ENCODE data around the gene LRRC1. TPM values are rescaled to one million over a fixed set of nuclear protein-coding genes. Genes with fewer than 3 reads are reported as not detected.

The LRRC1 gene
- total RNA-seq, 1 experiment from 2014 or later = 10.3 TPM

DNA sequence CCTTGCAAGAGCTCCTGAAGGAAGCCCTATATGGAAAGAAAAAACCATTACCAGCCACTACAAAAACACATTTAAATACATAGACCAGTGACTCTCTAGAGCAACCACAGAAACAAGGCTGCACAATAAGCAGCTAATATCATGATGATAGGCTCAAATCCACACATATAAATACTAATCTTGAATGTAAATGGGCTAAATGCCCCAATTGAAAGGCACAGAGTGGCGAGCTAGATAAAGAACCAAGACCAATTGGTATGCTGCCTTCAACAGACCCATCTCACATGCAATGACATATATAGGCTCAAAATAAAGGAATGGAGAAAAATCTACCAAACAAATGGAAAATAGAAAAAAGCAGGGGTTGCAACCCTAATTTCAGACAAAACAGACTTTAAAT, 153.0 kb downstream of the LRRC1 start:
- H2BK20ac ChIP-seq (ENCODE audit: low read depth, low read length, poor library complexity, severe bottlenecking) = no peak overlapping the region
- no peak overlapping the region for H2AK5ac ChIP-seq (ENCODE audit: insufficient read length, low read length)
- H3K4me1 Mint-ChIP-seq = no peaks in the 10 kb centered on the region
- no peak overlapping the region for H3K4me3 Mint-ChIP-seq
- H3K79me1 ChIP-seq (ENCODE audit: insufficient read depth, low read depth, low read length, poor library complexity, severe bottlenecking) = no peaks in the 10 kb centered on the region
- no peak overlapping the region for H3K27ac Mint-ChIP-seq
- H3K14ac ChIP-seq (ENCODE audit: insufficient read depth, low read length) = no peak overlapping the region
- H3K79me2 ChIP-seq (ENCODE audit: insufficient read depth, low read length) = no peaks in the 10 kb centered on the region
- TF ChIP-seq CTCF (conservative IDR thresholded peaks at IDR 0.05) = no peak
- WGBS (ENCODE audit: extremely low coverage, insufficient read length, low lambda C conversion rate) = no CpG with 5 or more reads among the region's 1 CpG
- peaks cover 17% of the 10 kb centered on the region in 2 experiments for H3K9me3 Mint-ChIP-seq
- H3K9ac ChIP-seq (ENCODE audit: extremely low read depth, insufficient read length, low read length) = no peak overlapping the region
- H3T11ph ChIP-seq (ENCODE audit: low read length) = no peak overlapping the region
- H3K4me2 ChIP-seq (ENCODE audit: insufficient read depth, insufficient read length, low read length) = no peak overlapping the region
- no peak overlapping the region for H3K27ac ChIP-seq (ENCODE audit: insufficient read length, low read depth, low read length)
- no peaks in the 10 kb centered on the region for H3K27me3 Mint-ChIP-seq (ENCODE audit: low read depth)
- no peak overlapping the region for H3K56ac ChIP-seq (ENCODE audit: insufficient read length, low read depth, low read length)
- H3K36me3 Mint-ChIP-seq (ENCODE audit: insufficient read depth in 1 of 3, low read depth in 3 of 3) = peaks cover 0 to 5% (median 2%) of the 10 kb centered on the region in 3 experiments; a peak in 2 of 7 replicates
- H3K23ac ChIP-seq (ENCODE audit: insufficient read length, low read depth, low read length) = no peak overlapping the region
- H2BK15ac ChIP-seq (ENCODE audit: low read depth, low read length) = no peak overlapping the region
- H3K4ac ChIP-seq (ENCODE audit: low read depth, low read length) = no peak overlapping the region
- no peaks in the 10 kb centered on the region for H3K9me3 ChIP-seq (ENCODE audit: control insufficient read depth, low read depth, low read length)
- H2AFZ ChIP-seq (ENCODE audit: low read length) = no peak overlapping the region
- H3K18ac ChIP-seq (ENCODE audit: insufficient read length, low read depth, low read length) = no peak overlapping the region
- H4K91ac ChIP-seq (ENCODE audit: insufficient read length, low read depth, low read length) = no peak overlapping the region
- H2BK12ac ChIP-seq (ENCODE audit: insufficient read length, low read depth, low read length) = no peak overlapping the region
- H3K4me1 ChIP-seq (ENCODE audit: insufficient read depth, low read length) = no peaks in the 10 kb centered on the region
- no peaks in the 10 kb centered on the region for H3K23me2 ChIP-seq (ENCODE audit: insufficient read length, low read depth, low read length, poor library complexity, severe bottlenecking)
- no peak overlapping the region for H2BK120ac ChIP-seq (ENCODE audit: low read depth, low read length, poor library complexity, severe bottlenecking)
- H4K8ac ChIP-seq (replicated peaks; ENCODE audit: insufficient read length, low read depth, low read length) = no peak overlapping the region
- H2BK5ac ChIP-seq (ENCODE audit: insufficient read length, low read length) = no peak overlapping the region
- no peak for DNase-seq
- H4K20me1 ChIP-seq (ENCODE audit: control insufficient read depth, insufficient read depth, insufficient read length) = no peaks in the 10 kb centered on the region
- no peak overlapping the region for H4K5ac ChIP-seq (ENCODE audit: insufficient read length, low read depth, low read length)
- no peaks in the 10 kb centered on the region for H3K27me3 ChIP-seq (ENCODE audit: insufficient read depth, low read length)

All from H9 (cell line).